Measurements from ENCODE around the gene INVS.
"Not testable (repeated sequence)": the region's sequence is repeated elsewhere in the genome, so short reads cannot be mapped to it uniquely, and the experiment has no call there.

The INVS gene

GRCh38 chr9:100083448-100084127, 15.5 kb upstream of the INVS start:
- no peak for DNase-seq

DNA sequence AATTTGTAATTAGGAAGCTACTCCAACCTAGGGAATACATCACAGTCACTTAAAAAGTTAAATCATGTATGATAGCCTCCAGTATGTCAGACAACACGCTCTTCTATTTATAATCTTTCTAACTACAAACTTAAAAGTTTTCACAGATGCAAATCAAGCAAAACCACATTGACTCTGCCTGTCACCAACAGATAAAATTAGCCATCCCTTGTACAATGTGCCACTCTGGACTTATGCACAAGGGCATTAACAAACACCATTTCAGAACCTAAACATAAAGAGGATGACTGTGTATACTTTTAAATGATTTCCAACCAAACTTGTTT, 15.0 kb upstream of the INVS start:
- DNase-seq, result no peak

GRCh38 chr9:100084734-100085133, 14.3 kb upstream of the INVS start:
- no peak for DNase-seq

GRCh38 chr9:100086097-100086635, 12.9 kb upstream of the INVS start:
- no peak for DNase-seq

GRCh38 chr9:100087218-100087617, 11.8 kb upstream of the INVS start:
- DNase-seq, result no peak

- DNase-seq, result no peak
Observed at GRCh38 chr9:100088202-100088601, 10.8 kb upstream of the INVS start.

GRCh38 chr9:100090880-100091279, 8.2 kb upstream of the INVS start:
- no peak for DNase-seq

DNA sequence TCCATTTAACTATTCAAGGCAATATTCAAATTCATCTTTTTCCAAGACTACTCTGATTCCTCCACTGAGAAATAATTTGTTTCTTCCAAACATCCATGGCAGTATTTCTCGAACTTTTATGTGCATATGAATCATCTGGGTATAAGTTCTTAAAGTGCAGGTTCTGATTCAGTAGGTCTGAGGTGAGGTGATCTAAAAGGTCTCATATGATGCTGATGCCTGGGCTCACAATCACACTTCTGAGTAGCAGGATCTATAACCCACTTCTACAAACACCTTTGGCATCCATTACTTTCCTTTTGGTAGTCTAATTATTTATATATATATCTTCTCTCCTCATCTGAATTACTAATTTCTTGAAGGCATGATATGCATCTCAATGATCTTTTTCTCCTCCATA, 7.4 kb upstream of the INVS start:
- DNase-seq, result no peak

DNA sequence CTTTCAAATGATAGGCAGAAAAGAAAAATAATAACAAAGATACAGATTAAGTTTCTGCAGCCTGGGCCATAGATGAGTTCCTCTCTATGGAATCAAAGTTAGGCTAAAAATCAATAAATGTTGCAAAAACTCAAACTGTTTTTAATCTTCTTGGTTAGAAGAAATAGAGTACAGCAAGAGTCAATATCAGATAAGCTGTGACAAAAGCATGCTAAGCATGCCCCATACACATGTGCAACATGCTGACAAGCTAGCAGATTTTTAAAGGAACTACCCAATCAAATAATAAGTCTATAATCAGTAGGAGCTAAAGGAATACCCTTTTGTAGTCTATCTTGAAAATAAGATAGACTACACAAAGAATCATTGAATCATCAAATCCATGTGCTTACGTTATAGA, 7.0 kb upstream of the INVS start:
- DNase-seq, result no peak

DNA sequence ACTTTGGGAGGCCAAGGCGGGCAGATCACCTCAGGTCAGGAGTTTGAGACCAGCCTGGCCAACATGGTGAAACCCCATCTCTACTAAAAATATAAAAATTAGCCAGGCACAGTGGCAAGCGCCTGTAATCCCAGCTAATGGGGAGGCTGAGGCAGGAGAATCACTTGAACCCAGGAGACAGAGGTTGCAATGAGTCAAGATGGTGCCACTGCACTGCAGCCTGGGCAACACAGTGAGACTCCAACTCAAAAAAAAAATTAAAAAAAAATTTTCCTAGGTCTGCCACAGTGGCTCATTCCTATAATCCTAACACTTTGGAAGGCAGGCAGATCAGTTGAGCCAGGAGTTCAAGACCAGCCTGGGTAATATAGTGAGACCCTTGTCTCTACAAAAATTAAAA, 4.6 kb upstream of the INVS start:
- DNase-seq, result not testable (repeated sequence)

DNA sequence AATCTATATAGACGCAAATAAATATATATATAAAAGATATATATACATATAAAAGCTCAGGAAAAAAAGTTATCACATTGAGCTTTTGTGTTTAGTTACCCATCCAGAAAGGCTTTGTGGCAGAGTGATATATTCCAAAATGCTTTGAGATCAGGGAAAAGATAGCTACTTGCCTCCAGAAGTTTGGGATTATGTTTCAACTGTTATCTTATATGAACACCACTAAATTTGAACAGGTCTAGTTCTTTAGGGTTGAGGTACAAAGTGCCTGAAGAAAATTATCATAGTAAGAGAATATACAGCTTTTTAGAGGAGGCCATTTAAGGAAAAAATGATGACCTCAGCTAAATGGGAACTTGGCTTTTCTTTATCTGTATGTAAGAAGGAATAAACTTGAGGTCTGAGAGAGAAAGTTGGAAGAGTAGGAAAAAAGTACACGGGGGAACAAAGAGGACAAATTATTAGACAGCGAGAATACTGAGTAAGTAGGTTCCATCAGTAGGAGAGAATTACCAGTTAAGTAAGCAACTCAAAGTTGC, 2.6 kb upstream of the INVS start:
- DNase-seq, result no peak

- DNase-seq, result no peak
Observed at GRCh38 chr9:100098046-100098886, 777 bp upstream of the INVS start.

DNA sequence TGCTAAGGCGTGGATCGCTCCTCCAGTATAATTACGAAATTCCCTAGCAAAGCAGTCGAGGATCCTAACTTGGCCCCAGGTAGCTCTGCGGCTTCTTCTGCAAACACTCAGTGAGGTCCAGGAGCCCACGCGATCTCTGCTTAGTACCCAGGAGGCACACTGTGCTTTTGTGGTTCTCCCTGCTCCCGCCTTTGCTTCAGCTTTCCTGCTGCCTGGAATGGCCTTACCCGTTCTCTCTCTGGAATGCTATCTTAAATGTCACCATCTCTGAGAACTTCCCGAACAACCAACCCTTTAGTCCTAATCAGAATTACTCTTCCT, 639 bp downstream of the INVS start:
- DNase-seq, result no peak

GRCh38 chr9:100100146-100100667, 1.2 kb downstream of the INVS start:
- no peak for DNase-seq

DNA sequence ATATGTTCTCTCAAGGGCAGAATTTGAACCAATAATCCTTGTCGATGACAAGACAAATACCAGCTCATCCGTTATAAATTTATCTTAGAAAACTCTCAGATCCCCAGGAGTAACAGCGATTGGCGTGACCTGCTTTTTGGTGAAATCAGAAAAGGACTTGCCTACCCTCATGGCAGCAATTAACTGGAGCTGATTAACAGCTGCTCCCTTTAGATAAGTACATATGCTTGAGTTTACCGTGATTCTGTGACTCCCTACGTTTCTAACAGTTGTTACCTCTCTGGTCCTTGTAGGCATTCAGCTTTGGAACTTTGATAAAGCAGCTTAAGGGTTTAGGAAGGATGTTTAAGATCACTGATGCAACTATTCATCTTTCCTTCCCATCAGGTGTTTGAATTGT, 2.6 kb downstream of the INVS start:
- DNase-seq, result no peak

DNA sequence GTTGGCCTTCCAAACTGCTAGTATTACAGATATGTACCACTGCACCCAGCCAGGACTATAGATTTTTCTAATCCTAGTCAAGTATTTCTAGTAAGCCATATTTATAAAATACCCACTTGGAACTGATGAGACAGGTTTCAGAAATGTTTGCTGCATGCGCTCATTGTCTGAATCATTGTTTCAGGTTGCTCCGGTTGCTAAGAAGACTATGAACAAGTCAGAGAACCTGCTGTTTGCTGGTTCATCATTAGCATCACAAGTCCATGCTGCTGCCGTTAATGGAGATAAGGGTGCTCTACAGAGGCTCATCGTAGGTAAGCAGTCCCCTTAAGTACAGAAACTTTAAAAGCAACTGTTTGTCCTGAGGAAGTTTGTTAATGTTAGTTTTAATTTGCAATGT, 5.3 kb downstream of the INVS start:
- DNase-seq, result no peak

DNA sequence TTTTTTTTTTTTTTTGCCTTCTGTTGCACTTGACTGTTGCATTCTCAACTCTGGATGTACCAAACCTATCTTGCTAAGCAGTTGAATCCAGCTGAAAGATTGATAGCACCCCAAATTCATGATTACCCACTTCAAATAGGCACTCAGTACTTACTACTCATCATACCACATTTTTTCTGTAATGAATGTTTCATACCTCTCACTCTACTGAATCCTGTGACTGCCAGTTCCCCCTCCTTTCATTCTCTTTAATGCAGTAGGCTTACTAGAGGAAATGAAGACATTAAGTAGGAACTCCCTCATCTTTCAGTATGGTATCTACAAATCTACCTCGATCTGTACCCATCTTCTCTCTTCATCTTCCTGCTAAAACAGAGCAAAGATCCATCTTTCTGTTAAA, 6.8 kb downstream of the INVS start:
- DNase-seq, result no peak

- DNase-seq, result no peak
Observed at GRCh38 chr9:100106616-100107015, 7.6 kb downstream of the INVS start.

GRCh38 chr9:100108559-100108958, 9.5 kb downstream of the INVS start:
- DNase-seq, result no peak

GRCh38 chr9:100111235-100111634, 12.2 kb downstream of the INVS start:
- DNase-seq, result no peak

DNA sequence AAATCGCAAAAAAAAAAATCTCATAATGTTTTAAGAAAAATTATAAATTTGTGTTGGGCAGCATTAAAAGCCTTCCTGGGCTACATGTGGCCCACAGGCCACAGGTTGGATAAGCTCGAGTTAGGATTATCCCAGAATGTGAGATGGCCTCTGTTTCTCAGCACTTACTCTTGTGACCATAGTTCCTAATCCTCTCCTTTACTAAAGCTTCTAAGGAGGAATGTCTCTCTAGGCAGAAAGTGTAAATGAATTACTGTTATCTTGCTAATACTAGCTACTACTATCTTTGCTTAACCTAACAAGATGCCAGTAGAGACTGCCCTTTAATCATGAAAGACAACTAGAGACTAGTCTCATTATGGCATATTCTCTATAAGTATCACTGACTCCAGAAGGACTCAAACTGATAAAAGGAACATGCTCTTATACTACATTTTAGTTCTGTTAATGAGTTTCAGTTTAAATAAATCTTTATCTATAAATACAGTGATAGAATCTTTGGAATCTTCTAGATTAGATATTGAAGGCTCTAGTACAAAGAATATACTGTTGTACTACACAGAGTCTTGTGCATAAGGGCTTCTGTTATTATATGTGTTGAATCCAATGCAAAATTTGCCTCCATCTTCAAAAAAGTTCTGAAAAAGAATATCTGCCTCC, 13.8 kb downstream of the INVS start:
- DNase-seq, result no peak

GRCh38 chr9:100117316-100117715, 18.3 kb downstream of the INVS start:
- no peak for DNase-seq

GRCh38 chr9:100120286-100120685, 21.2 kb downstream of the INVS start:
- DNase-seq, result no peak

GRCh38 chr9:100125236-100125635, 26.2 kb downstream of the INVS start:
- DNase-seq, result no peak
